K562 (cell line): ENCODE measurements around the gene ZRANB3. TPM values are rescaled to one million over a fixed set of nuclear protein-coding genes. Genes with fewer than 3 reads are reported as not detected.

Experiments used
- ATAC-seq: fragments of 200-7000 bp; cut with Tn5 transposase; 3 replicates; pipeline ENCODE4 v1.9.1; 2020; ENCODE audit warnings: moderate library complexity
- BruUV-seq: library from RNA; stranded (reverse); fragments of 400-500 nt; replicated peaks from 2 replicates; lab custom pipeline; 2021; lab: Mats Ljungman, UMichigan
- CTCF ChIA-PET: fragments of 300-600 bp; formaldehyde crosslinking; extraction: SDS; loops from one replicate; lab custom pipeline; 2021; ENCODE audit warnings: low intra/inter-chr PET ratio; lab: Yijun Ruan, JAX
- POLR2A ChIA-PET: fragments of 300-600, 350-650 bp; sonication (Branson Sonifier 250); formaldehyde crosslinking; extraction: SDS; loops from one replicate; lab custom pipeline; 2021; ENCODE audit warnings: antibody characterized with exemption, inconsistent platforms; lab: Yijun Ruan, JAX
- DNase-seq, 4 experiments: peaks; one replicate each; pipeline versions ENCODE4 v3.0.0 to v3.0.0-alpha.2; 2011 to 2018; ENCODE audit warnings: low spot score in 3 of 4, mixed read lengths in 3 of 4; ENCODE audit errors: extremely low read depth in 1 of 4
- FAIRE-seq: peaks from 2 replicates; lab custom pipeline; 2011; peaks lifted over from hg19 to GRCh38; lab: Jason Lieb, UNC
- H2AFZ ChIP-seq: 2 replicates; pipeline ENCODE4 v1.6.0; 2011; ENCODE audit warnings: low read depth, low read length, control low read depth, inconsistent platforms
- H3K27ac ChIP-seq: fragments of 200-600 bp; 3 replicates; pipeline ENCODE4 v1.8.0; 2011; ENCODE audit warnings: low read depth, mild to moderate bottlenecking, control low read depth, inconsistent platforms, low read length, moderate library complexity, mixed read lengths; ENCODE audit errors: extremely low read depth
- H3K27me3 ChIP-seq, 2 experiments: fragments of 300-600 bp in 1 of 2; 2 replicates in 1 of 2; 3 replicates in 1 of 2; pipeline versions ENCODE4 v1.6.0 to v1.8.0; 2011; ENCODE audit warnings: inconsistent platforms in 2 of 2, low read length in 2 of 2, mild to moderate bottlenecking in 1 of 2, mixed read lengths in 1 of 2, moderate library complexity in 1 of 2; ENCODE audit not compliant: control insufficient read depth in 2 of 2, insufficient read depth in 2 of 2
- H3K36me3 ChIP-seq: fragments of 300-600 bp; 3 replicates; pipeline ENCODE4 v1.8.0; 2011; ENCODE audit warnings: mild to moderate bottlenecking, low read length, inconsistent platforms; ENCODE audit not compliant: control insufficient read depth, insufficient read depth
- H3K4me1 ChIP-seq, 2 experiments: fragments of 200-600 bp in 1 of 2; replicated peaks in 1 of 2; 2 replicates in 1 of 2; 3 replicates in 1 of 2; pipeline versions ENCODE4 v1.5.1 to v1.8.0; 2011; ENCODE audit warnings: inconsistent platforms in 2 of 2, low read length in 2 of 2, mild to moderate bottlenecking in 1 of 2, mixed read lengths in 1 of 2, moderate library complexity in 1 of 2; ENCODE audit not compliant: control insufficient read depth in 2 of 2, insufficient read depth in 2 of 2
- H3K4me2 ChIP-seq: 2 replicates; pipeline ENCODE4 v1.6.1; 2011; ENCODE audit warnings: low read length, control low read depth, inconsistent platforms, mixed read lengths; ENCODE audit not compliant: insufficient read depth
- H3K4me3 ChIP-seq: fragments of 200-600 bp; sonication (generic), shearing (Covaris generic); 2 replicates; pipeline ENCODE4 v1.5.1; 2016; ENCODE audit warnings: control low read depth, inconsistent platforms
- H3K79me2 ChIP-seq: fragments of 200-600 bp; 3 replicates; pipeline ENCODE4 v1.8.0; 2011; ENCODE audit warnings: low read length, inconsistent platforms; ENCODE audit not compliant: control insufficient read depth, insufficient read depth
- H3K9ac ChIP-seq, 2 experiments: 2 replicates each; pipeline versions ENCODE4 v1.6.0 to v1.6.1; 2011; ENCODE audit warnings: low read depth in 2 of 2, low read length in 2 of 2, control low read depth in 1 of 2, inconsistent platforms in 1 of 2, mild to moderate bottlenecking in 1 of 2, mixed read lengths in 1 of 2; ENCODE audit not compliant: insufficient read depth in 1 of 2
- H3K9me1 ChIP-seq: one replicate; pipeline ENCODE4 v1.6.0; 2011; ENCODE audit warnings: inconsistent platforms, mild to moderate bottlenecking, low read length, moderate library complexity; ENCODE audit not compliant: control insufficient read depth, insufficient read depth
- H3K9me3 ChIP-seq: replicated peaks from 2 replicates; pipeline ENCODE4 v1.5.1; 2011; ENCODE audit warnings: low read depth, low read length, inconsistent platforms; ENCODE audit not compliant: control insufficient read depth, insufficient read depth
- H4K20me1 ChIP-seq: replicated peaks from 2 replicates; pipeline ENCODE4 v1.6.1; 2011; ENCODE audit warnings: low read length, inconsistent platforms, mixed read lengths; ENCODE audit not compliant: control insufficient read depth, insufficient read depth
- FOXM1 ChIP-seq, 2 experiments: fragments of 450-650 bp in 1 of 2; sonication (generic) in 1 of 2; formaldehyde crosslinking in 1 of 2; IDR thresholded peaks; 2 replicates each; pipeline versions ENCODE4 v1.6.1 to v1.9.0; 2017 to 2022; ENCODE audit warnings: low read depth in 2 of 2, mild to moderate bottlenecking in 2 of 2, missing genetic modification reagents in 1 of 2, moderate library complexity in 1 of 2
- HIVEP1 ChIP-seq: fragments of 250-450 bp; sonication (Bioruptor Pico); IDR thresholded peaks from 2 replicates; pipeline ENCODE4 v1.4.0; 2020; ENCODE audit warnings: mild to moderate bottlenecking
- KDM1A ChIP-seq, 2 experiments: fragments of 450-650 bp; IDR thresholded peaks; 2 replicates each; pipeline ENCODE4 v1.6.1; 2016; ENCODE audit warnings: mild to moderate bottlenecking in 2 of 2
- KLF6 ChIP-seq: fragments of 250-450 bp; sonication (Bioruptor Pico); IDR thresholded peaks from 2 replicates; pipeline ENCODE4 v1.4.0; 2020; ENCODE audit warnings: mild to moderate bottlenecking, moderate library complexity, borderline replicate concordance
- PTTG1 ChIP-seq: fragments of 450-650 bp; IDR thresholded peaks from 2 replicates; pipeline ENCODE4 v1.6.1; 2016; ENCODE audit warnings: low read depth, mild to moderate bottlenecking, missing genetic modification characterization, missing compliant biosample characterization
- SUPT5H ChIP-seq: fragments of 450-650 bp; IDR thresholded peaks from 2 replicates; pipeline ENCODE4 v1.6.1; 2016
- TEAD1 ChIP-seq, 2 experiments: fragments of 450-650 bp in 1 of 2; sonication (generic) in 1 of 2; formaldehyde crosslinking; IDR thresholded peaks; 2 replicates each; pipeline versions ENCODE4 v1.4.0 to v1.8.0; 2020 to 2022; ENCODE audit warnings: mild to moderate bottlenecking in 2 of 2, missing genetic modification reagents in 1 of 2
- ZNF583 ChIP-seq: fragments of 250-450 bp; sonication (Bioruptor Pico); IDR thresholded peaks from 2 replicates; pipeline ENCODE4 v1.4.0; 2020
- ZNF79 ChIP-seq: fragments of 250-450 bp; sonication (Bioruptor Pico); IDR thresholded peaks from 2 replicates; pipeline ENCODE4 v1.4.0; 2020; ENCODE audit warnings: low read depth, mild to moderate bottlenecking, moderate library complexity
- WGBS: fragments of 100-300 bp; shearing (Covaris generic); methylation state at CpG from one replicate; pipeline ENCODE4 v1.1.6; 2016; ENCODE audit warnings: low coverage, mixed read lengths; ENCODE audit not compliant: insufficient coverage; ENCODE audit errors: missing lambda C conversion rate; 5-methylcytosine and 5-hydroxymethylcytosine counted together
- in situ Hi-C: fragments of 300-500 bp; cut with MboI; formaldehyde crosslinking; loops from 4 replicates; pipeline ENCODE4 v1.15.0; 2018; ENCODE audit warnings: inconsistent platforms, mixed read lengths
- intact Hi-C: fragments of 100-400 bp; cut with micrococcal nuclease; formaldehyde crosslinking; loops from 2 replicates; pipeline ENCODE4 v1.14.2; 2022
- polyA plus RNA-seq, 8 experiments: library from polyadenylated mRNA; depleted of rRNA in 4 of 8; stranded (reverse) in 5 of 8; unstranded in 3 of 8; fragments of >200 nt; fragmentation: Nextera tagmentation in 2 of 8; fragmentation: Illumina TruSeq in 1 of 8; extraction: Ambion mirVana in 2 of 8; extraction: Trizol in 1 of 8; gene quantifications; 2 replicates each; pipeline versions ENCODE4 v1.2.1 to v1.2.3, GENCODE V29; 2011 to 2014; ENCODE audit warnings: inconsistent platforms in 1 of 8, missing spikeins in 1 of 8
- total RNA-seq, 7 experiments: library from RNA; depleted of rRNA in 6 of 7; stranded (reverse); fragments of >200 nt in 6 of 7; fragmentation: Illumina TruSeq in 2 of 7; extraction: Trizol in 2 of 7; gene quantifications; 2 replicates each; pipeline versions ENCODE4 v1.2.1 to v1.2.3, GENCODE V29; 2011 to 2021; ENCODE audit warnings: low replicate concordance in 1 of 7
- TF ChIP-seq, protein P1 (sequence below), 3 experiments: fragments of 200-800 bp in 1 of 3; sonication (Bioruptor generic) in 1 of 3; sonication (generic) in 1 of 3; formaldehyde crosslinking in 1 of 3; IDR thresholded peaks; 2 replicates each; pipeline versions ENCODE4 v1.6.1 to v1.8.0; 2016 to 2022; ENCODE audit warnings: mild to moderate bottlenecking in 2 of 3, missing compliant biosample characterization in 2 of 3, missing genetic modification characterization in 2 of 3, missing genetic modification reagents in 1 of 3
- TF ChIP-seq, protein P2 (sequence below): fragments of 450-650 bp; conservative IDR thresholded peaks from 2 replicates; pipeline ENCODE4 v1.6.1; 2016; ENCODE audit warnings: missing genetic modification characterization, low read depth, mild to moderate bottlenecking, missing compliant biosample characterization, moderate library complexity
- TF ChIP-seq, protein P3 (sequence below): fragments of 250-450 bp; sonication (Bioruptor Pico); IDR thresholded peaks from 2 replicates; pipeline ENCODE4 v1.4.0; 2020; ENCODE audit warnings: mild to moderate bottlenecking, moderate library complexity
- TF ChIP-seq, protein P4 (sequence below): fragments of 250-450 bp; sonication (Bioruptor Pico); IDR thresholded peaks from 2 replicates; pipeline ENCODE4 v1.8.0; 2022; ENCODE audit warnings: moderate library complexity, mild to moderate bottlenecking, inconsistent platforms
- TF ChIP-seq, protein P5 (sequence below): fragments of 250-450 bp; sonication (Bioruptor Pico); IDR thresholded peaks from 2 replicates; pipeline ENCODE4 v1.5.0; 2021
- TF ChIP-seq, protein P6 (sequence below): sonication (generic); formaldehyde crosslinking; IDR thresholded peaks from 2 replicates; pipeline ENCODE4 v1.8.0; 2022; ENCODE audit warnings: mild to moderate bottlenecking, missing genetic modification reagents

ZRANB3 gene
- total and polyA plus RNA-seq, 9 of the 15 experiments (the other 6 are each of a cell fraction or from before 2014, with no cell fraction given) = 8.6 to 21.3 (median 14.7) TPM

DNA sequence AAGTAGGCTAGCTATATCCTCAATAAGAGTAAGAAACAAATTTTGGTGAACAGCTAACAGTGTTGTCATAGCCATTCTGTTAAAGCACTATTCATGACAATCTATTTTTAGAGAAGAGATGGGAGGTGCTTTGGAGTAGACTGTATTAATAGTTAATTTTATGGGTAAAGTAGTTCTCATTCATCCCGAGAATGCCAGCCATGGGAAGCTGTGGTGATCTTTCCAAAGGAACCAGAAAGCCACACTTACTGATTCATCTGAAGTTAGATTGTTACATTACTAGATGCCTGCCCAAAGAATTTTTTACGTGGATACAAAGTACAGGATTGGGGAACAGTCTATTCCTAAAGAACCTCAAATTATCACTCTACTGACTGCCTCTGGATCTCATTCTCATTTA is 74.6 kb downstream of the ZRANB3 start:
- POLR2A ChIA-PET = no interaction called here
- H3K27me3 ChIP-seq = no peaks in the 10 kb centered on the region
- H3K79me2 ChIP-seq = no peaks in the 10 kb centered on the region
- H3K4me3 ChIP-seq = no peak overlapping the region
- H2AFZ ChIP-seq = no peak overlapping the region
- intact Hi-C loops (no loop called here), in situ Hi-C loops (no loop called here)
- no peaks in the 10 kb centered on the region for H3K4me1 ChIP-seq
- no TSS peak for BruUV-seq
- peaks cover 10% of the 10 kb centered on the region for H3K9me3 ChIP-seq
- ATAC-seq (no peak), DNase-seq (no peak), FAIRE-seq (no peak)
- H3K36me3 ChIP-seq = no peaks in the 10 kb centered on the region; the same call in 2 of the 3 replicates
- no peak overlapping the region for H3K27ac ChIP-seq
- CTCF ChIA-PET = no interaction called here
- H3K9me1 ChIP-seq = no peaks in the 10 kb centered on the region
- H3K9ac ChIP-seq = no peak overlapping the region
- H4K20me1 ChIP-seq = no peaks in the 10 kb centered on the region
- 76% methylated on average over 2 of the region's 2 CpGs for WGBS
- no peak overlapping the region for H3K4me2 ChIP-seq
- TF ChIP-seq, protein P1, sequence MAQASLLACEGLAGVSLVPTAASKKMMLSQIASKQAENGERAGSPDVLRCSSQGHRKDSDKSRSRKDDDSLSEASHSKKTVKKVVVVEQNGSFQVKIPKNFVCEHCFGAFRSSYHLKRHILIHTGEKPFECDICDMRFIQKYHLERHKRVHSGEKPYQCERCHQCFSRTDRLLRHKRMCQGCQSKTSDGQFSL (CRISPR knock-in tag; IDR thresholded peaks at IDR 0.05) = no peak
- TF ChIP-seq, protein P1 (tag; IDR thresholded peaks at IDR 0.05) = no peak
- TF ChIP-seq, protein P2, sequence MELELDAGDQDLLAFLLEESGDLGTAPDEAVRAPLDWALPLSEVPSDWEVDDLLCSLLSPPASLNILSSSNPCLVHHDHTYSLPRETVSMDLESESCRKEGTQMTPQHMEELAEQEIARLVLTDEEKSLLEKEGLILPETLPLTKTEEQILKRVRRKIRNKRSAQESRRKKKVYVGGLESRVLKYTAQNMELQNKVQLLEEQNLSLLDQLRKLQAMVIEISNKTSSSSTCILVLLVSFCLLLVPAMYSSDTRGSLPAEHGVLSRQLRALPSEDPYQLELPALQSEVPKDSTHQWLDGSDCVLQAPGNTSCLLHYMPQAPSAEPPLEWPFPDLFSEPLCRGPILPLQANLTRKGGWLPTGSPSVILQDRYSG = no peak
- TF ChIP-seq HIVEP1 (CRISPR knock-in tag) = no peak
- TF ChIP-seq, protein P3, sequence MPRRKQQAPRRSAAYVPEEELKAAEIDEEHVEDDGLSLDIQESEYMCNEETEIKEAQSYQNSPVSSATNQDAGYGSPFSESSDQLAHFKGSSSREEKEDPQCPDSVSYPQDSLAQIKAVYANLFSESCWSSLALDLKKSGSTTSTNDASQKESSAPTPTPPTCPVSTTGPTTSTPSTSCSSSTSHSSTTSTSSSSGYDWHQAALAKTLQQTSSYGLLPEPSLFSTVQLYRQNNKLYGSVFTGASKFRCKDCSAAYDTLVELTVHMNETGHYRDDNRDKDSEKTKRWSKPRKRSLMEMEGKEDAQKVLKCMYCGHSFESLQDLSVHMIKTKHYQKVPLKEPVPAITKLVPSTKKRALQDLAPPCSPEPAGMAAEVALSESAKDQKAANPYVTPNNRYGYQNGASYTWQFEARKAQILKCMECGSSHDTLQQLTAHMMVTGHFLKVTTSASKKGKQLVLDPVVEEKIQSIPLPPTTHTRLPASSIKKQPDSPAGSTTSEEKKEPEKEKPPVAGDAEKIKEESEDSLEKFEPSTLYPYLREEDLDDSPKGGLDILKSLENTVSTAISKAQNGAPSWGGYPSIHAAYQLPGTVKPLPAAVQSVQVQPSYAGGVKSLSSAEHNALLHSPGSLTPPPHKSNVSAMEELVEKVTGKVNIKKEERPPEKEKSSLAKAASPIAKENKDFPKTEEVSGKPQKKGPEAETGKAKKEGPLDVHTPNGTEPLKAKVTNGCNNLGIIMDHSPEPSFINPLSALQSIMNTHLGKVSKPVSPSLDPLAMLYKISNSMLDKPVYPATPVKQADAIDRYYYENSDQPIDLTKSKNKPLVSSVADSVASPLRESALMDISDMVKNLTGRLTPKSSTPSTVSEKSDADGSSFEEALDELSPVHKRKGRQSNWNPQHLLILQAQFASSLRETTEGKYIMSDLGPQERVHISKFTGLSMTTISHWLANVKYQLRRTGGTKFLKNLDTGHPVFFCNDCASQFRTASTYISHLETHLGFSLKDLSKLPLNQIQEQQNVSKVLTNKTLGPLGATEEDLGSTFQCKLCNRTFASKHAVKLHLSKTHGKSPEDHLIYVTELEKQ (CRISPR knock-in tag) = no peak
- no peak for TF ChIP-seq ZNF79 (CRISPR knock-in tag)
- TF ChIP-seq SUPT5H = no peak
- TF ChIP-seq, protein P4, sequence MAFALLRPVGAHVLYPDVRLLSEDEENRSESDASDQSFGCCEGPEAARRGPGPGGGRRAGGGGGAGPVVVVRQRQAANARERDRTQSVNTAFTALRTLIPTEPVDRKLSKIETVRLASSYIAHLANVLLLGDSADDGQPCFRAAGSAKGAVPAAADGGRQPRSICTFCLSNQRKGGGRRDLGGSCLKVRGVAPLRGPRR (CRISPR knock-in tag) = no peak
- TF ChIP-seq, protein P5, sequence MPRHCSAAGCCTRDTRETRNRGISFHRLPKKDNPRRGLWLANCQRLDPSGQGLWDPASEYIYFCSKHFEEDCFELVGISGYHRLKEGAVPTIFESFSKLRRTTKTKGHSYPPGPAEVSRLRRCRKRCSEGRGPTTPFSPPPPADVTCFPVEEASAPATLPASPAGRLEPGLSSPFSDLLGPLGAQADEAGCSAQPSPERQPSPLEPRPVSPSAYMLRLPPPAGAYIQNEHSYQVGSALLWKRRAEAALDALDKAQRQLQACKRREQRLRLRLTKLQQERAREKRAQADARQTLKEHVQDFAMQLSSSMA (CRISPR knock-in tag) = no peak
- no peak for TF ChIP-seq ZNF583 (CRISPR knock-in tag)
- TF ChIP-seq, protein P6, sequence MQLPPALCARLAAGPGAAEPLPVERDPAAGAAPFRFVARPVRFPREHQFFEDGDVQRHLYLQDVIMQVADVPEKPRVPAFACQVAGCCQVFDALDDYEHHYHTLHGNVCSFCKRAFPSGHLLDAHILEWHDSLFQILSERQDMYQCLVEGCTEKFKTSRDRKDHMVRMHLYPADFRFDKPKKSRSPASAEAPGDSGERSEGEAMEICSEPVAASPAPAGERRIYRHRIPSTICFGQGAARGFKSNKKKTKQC = no peak
- no peak for TF ChIP-seq KDM1A (IDR thresholded peaks at IDR 0.05)
- no peak for TF ChIP-seq TEAD1 (CRISPR knock-in tag; IDR thresholded peaks at IDR 0.05)
- TF ChIP-seq KLF6 (CRISPR knock-in tag) = no peak
- TF ChIP-seq FOXM1 (IDR thresholded peaks at IDR 0.05; ENCODE audit: low read depth) = no peak
- no peak for TF ChIP-seq FOXM1 (CRISPR knock-in tag; IDR thresholded peaks at IDR 0.05; ENCODE audit: low read depth)
- no peak for TF ChIP-seq PTTG1 (tag)
